Measurements from ENCODE around the gene PDZD4.
A peak's percentile ranks its signal among the peaks of the same experiment; 100 is the strongest.

PDZD4 gene

GRCh38 chrX:153763989-153764755, 66.2 kb downstream of the PDZD4 start, which contains the start of gene PLXNB3:
Gene PLXNB3 (plus strand): TSS chrX:153764249. CDS start chrX:153765536, 1,287 bp downstream.
- peak; percentile 34 to 55 for DNase-seq (ENCODE audit: extremely low read depth in 1 of 2, low read depth in 1 of 2)

- no peak for DNase-seq (ENCODE audit: extremely low read depth in 1 of 2, low read depth in 1 of 2)
Measured at GRCh38 chrX:153763298-153763932, 66.9 kb downstream of the PDZD4 start.

- DNase-seq (ENCODE audit: extremely low read depth in 1 of 2, low read depth in 1 of 2), result no peak
Measured at GRCh38 chrX:153762626-153763173, 67.6 kb downstream of the PDZD4 start.

- DNase-seq (ENCODE audit: extremely low read depth in 1 of 2, low read depth in 1 of 2), result no peak
Measured at GRCh38 chrX:153761863-153762262, 68.5 kb downstream of the PDZD4 start.

- DNase-seq (ENCODE audit: extremely low read depth in 1 of 2, low read depth in 1 of 2), result no peak
Measured at GRCh38 chrX:153755136-153755535, 75.2 kb downstream of the PDZD4 start.
